ENCODE data around the gene POC5.
"Not testable (repeated sequence)": the region's sequence is repeated elsewhere in the genome, so short reads cannot be mapped to it uniquely, and the experiment has no call there.

The POC5 gene

GRCh38 chr5:75717082-75717922, at the start of gene POC5:
POC5 (minus strand) TSS chr5:75717437; CDS start chr5:75712937, 4,500 bp downstream.
- DNase-seq = peak; percentile 99

- DNase-seq = no peak
Measured at GRCh38 chr5:75758116-75758515, 40.9 kb upstream of the POC5 start.

- no peak for DNase-seq
Measured at GRCh38 chr5:75756981-75757380, 39.7 kb upstream of the POC5 start.

- DNase-seq = no peak
Measured at GRCh38 chr5:75756211-75756610, 39.0 kb upstream of the POC5 start.

- no peak for DNase-seq
Measured at GRCh38 chr5:75753182-75753581, 35.9 kb upstream of the POC5 start.

- DNase-seq = no peak
Measured at GRCh38 chr5:75744355-75744754, 27.1 kb upstream of the POC5 start.

DNA sequence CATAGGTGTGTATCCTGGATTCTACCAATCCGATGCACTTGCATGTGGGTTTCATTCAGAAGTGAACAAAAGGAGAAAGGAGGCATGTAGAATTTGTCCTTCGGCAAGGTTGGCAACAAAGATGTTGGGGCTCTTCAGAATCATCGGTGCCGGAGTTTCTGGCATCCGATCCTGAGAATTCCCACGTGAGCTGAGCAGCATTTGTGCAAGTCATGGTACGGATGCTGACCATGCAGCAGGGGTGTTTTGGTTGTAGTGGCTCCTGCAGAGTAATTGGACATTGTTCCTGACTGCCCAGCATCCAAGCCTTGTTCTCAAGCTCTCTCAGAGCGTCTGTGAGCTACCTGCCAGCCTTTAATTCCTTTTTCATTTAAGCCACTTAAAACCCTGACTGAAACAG, 19.0 kb upstream of the POC5 start:
- no peak for DNase-seq

- DNase-seq = peak; percentile 8
Measured at GRCh38 chr5:75734913-75735789, 17.9 kb upstream of the POC5 start.

DNA sequence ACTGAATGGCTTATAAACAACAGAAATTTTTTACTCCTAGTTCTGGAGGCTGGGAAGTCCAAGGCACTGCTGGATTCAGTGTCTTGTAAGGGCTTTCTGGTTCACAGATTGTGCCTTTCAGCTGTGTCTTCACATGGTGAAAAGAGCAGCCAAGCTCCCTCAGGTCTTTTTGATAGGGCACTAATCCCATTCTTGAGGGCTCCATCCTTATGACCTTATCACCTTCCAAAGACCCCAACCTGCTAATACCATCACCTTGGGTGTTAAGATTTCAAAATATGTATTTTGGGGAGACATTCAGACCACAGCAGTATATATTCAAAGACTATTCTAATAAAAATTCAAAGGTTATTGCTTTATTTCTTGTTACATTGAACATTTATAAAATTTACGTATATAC, 16.5 kb upstream of the POC5 start:
- no peak for DNase-seq

- not testable (repeated sequence) for DNase-seq
Measured at GRCh38 chr5:75731515-75731914, 14.3 kb upstream of the POC5 start.

DNA sequence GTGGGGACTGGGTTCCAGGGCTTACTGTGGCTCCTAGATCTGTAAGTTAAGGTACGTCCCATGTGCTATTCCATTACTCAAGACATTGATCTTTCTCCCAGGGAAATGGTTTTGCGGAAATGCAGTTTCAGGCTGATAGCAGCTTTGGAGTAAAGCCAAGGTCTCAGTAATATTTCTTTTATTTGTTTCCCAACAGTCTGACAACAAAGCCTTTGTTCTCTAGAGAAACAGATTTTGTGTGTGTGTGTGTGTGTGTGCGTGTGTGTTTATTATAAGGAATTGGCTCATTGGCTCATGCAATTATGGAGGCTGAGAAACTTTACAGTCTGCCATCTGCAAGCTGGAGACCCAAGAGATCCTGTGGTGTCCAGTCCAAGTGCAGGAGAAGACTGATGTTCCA, 12.1 kb upstream of the POC5 start:
- DNase-seq = no peak

- DNase-seq = no peak
Measured at GRCh38 chr5:75727931-75728330, 10.7 kb upstream of the POC5 start.

DNA sequence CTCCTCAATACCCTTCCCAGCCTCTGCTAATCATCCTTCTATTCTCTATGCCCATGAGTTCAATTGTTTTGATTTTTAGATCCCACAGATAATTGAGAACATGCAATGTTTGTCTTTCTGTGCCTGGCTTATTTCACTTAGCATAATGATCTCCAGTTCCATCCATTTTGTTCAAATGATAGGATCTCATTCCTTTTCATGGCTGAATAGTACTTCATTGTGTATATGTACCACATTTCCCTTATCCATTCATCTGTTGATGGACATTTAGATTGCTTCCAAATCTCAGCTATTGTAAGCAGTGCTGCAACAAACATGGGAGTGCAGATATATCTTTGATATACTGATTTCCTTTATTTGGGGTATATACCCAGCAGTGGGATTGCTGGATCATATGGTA, 9.0 kb upstream of the POC5 start:
- not testable (repeated sequence) for DNase-seq

GRCh38 chr5:75723378-75723777, 6.1 kb upstream of the POC5 start:
- DNase-seq = no peak

DNA sequence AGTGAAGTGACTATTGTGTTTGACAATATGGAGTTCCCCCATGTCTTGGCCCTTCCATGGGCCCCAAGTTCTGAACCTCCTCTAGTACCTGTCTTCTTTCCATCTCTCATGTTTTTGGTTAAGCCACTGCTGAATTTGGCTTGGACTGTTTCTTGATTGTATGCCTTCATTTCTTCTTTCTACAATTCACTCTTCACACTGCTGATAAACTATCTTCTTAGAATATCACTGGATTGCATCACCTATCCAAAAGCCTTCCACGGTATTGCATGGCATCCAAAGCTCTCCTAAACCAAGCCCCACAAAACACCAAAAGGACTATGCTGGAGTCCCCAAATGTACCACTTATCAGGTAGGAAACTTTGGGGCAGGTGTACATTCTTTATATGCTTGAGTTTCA, 4.3 kb upstream of the POC5 start:
- no peak for DNase-seq

DNA sequence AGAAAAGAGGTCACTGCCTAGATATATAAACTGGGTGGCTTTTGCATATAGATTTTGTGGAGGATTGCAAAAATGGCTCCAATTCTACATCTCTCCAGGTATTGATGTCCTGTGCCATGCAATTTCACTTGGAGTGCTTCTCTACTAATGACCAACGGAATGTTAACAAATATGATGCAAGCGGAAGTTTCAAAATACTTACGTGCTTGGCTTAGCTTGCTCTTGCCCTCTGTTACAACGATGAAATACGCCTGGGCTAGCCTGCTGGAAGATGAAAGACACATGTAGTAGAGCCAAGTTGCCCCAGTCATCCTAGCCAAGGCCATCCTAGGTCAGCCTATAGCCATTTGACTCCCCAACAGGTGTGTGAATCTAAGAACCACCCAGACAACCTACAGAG, 3.6 kb upstream of the POC5 start:
- DNase-seq = no peak

GRCh38 chr5:75716715-75717081, 539 bp downstream of the POC5 start:
- no peak for DNase-seq

DNA sequence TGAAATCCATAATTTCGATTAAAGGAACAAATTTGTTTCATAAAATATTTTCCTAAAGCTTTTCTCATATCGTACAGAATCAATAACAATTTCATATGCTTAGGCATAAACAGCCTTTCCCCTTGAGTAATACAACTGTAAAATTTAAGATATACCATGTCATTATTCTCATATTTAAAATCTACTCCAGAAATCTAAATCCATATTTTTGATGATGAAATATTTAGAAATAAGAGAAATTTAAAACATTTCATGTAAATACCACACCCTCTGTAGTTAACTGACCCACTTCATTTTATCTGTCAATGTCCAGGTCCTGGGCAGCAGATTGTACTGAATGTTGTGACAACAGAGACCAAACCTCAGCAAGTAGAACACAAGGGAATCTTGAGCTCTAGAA, 5.1 kb downstream of the POC5 start:
- DNase-seq = no peak

- DNase-seq = no peak
Measured at GRCh38 chr5:75711151-75711550, 6.1 kb downstream of the POC5 start.

- no peak for DNase-seq
Measured at GRCh38 chr5:75710637-75711036, 6.6 kb downstream of the POC5 start.

- no peak for DNase-seq
Measured at GRCh38 chr5:75707911-75708509, 9.2 kb downstream of the POC5 start.

GRCh38 chr5:75706775-75707174, 10.5 kb downstream of the POC5 start:
- no peak for DNase-seq

- no peak for DNase-seq
Measured at GRCh38 chr5:75706016-75706415, 11.2 kb downstream of the POC5 start.

DNA sequence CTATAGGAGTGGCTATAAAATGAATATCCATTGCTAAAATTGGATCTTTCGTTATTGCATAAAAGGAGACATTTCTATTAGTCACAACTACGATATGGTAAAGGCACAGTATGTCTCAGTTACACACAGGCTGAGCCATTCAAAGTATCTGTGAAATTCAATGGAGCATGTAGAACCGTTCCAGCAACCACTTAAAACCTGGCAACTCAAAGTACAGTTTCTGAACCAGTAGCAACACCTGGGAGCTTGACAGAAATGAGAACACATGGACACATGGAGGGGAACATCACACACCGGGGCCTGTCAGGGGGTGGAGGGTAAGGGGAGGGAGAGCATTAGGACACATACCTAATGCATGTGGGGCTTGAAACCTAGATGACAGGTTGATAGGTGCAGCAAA, 15.4 kb downstream of the POC5 start:
- no peak for DNase-seq
